ENCODE measurements around the gene FOXP1.

FOXP1 gene

DNA sequence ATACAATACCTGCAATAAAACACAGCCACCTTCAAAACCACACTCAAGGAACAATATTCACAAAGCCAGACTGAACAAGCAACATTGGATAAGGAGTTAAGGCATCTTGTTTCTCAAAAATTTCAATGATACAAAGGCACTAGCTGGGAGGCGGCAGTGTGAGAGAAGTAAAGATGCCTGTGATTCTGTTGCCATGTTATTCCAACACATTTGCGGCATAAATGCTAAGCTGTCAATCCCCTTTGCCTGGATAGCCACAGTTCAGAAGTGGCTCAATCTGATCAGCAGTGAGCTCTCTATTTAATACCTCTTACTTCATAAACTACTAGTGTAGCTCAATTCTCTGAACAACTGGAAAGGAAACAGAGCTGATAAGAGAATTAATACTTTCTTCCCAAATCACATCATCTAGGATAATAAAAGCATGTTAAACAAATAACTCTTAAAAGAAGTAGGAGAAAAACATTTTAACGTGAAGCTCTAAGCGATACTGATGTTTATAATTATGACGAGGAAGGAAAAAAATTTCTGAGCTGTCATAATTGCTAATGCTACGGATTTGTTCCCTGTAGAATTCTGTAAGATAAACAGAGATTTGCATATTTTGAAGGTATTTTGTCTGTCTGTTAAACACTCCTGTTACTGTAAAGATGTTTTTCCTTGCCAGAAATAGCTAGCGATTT lies 358.4 kb downstream of the FOXP1 start:
- Histone ChIP-seq H3K9me3 (ENCODE audit: control insufficient read depth, low read length) (no peaks in the 10 kb centered on the region), H3K27me3 (ENCODE audit: control insufficient read depth, insufficient read depth, low read length) (no peaks in the 10 kb centered on the region), H3K36me3 (ENCODE audit: control insufficient read depth, insufficient read depth, low read length) (no peaks in the 10 kb centered on the region), H3K9ac (ENCODE audit: low read length) (no peak overlapping the region), H3K4me3 (ENCODE audit: low read length) (no peak overlapping the region), H3K4me1 (ENCODE audit: control insufficient read depth, insufficient read depth, low read length) (peaks cover 10% of the 10 kb centered on the region)

DNA sequence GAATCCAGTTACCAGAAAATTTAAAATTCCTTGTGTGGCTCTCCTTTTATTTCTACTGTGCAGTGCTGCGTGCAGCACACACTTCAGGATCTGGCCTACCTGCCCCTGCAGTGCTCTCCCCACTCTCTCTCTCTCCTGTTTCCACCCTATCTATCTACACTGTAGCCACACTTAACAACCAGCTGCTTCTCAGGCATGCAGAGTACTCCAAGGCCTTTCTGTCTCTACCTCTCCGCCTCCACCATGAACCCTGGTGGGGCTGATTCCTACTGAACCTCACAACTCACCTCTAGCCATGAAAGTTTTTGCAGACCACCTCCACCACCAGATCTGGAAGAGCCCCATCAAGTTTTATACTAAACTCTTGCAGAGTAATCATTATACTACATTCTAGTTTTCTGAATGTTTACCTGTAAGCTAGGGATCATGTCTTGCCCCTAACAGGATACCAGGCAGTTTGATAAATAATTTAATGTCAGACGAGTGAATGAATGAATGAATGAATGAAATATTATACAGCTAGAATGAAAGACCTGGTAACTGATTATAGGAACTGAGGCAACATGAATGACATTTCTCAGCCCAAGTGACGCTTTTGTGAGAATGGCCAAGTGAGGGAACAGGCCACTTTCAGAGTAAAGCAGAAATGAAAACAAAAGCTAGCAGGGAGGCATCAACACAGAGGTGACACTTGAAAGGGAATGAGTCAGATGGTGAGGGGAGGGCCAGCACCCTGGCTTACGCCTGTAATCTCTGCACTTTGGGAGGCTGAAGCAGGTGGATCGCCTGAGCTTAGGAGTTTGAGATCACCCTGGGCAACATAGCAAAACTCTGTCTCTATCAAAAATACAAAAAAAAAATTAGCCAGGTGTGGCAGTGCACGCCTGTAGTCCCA lies 363.5 kb downstream of the FOXP1 start:
- no peak overlapping the region for H3K4me3 ChIP-seq (ENCODE audit: low read length)
- no peaks in the 10 kb centered on the region for H3K36me3 ChIP-seq (ENCODE audit: control insufficient read depth, insufficient read depth, low read length)
- no peaks in the 10 kb centered on the region for H3K9me3 ChIP-seq (ENCODE audit: control insufficient read depth, low read length)
- H3K4me1 ChIP-seq (ENCODE audit: control insufficient read depth, insufficient read depth, low read length) = no peaks in the 10 kb centered on the region
- no peaks in the 10 kb centered on the region for H3K27me3 ChIP-seq (ENCODE audit: control insufficient read depth, insufficient read depth, low read length)
- H3K9ac ChIP-seq (ENCODE audit: low read length) = no peak overlapping the region

DNA sequence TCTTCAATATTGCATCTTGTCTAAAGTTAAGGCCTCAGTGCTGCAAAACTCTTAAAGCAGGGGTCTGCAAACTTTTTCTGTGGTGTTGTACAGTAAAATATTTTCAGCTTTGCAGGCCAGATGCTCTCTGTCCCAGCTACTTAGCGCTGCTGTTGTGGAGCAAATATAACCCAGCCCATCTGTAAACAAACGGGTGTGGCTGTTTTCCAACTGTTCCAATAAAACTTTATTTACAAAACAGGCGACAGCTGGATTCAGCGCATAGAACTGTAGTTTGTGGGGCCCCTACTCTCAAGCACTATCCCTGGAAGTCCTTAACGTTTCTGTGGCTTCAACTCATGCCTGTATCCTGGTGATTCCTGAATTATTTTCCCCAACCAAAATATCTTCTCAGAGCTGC lies 365.0 kb downstream of the FOXP1 start:
- Histone ChIP-seq H3K9me3 (ENCODE audit: control insufficient read depth, low read length) (no peaks in the 10 kb centered on the region), H3K36me3 (ENCODE audit: control insufficient read depth, insufficient read depth, low read length) (no peaks in the 10 kb centered on the region), H3K9ac (ENCODE audit: low read length) (no peak overlapping the region), H3K27me3 (ENCODE audit: control insufficient read depth, insufficient read depth, low read length) (no peaks in the 10 kb centered on the region), H3K4me3 (ENCODE audit: low read length) (no peak overlapping the region), H3K4me1 (ENCODE audit: control insufficient read depth, insufficient read depth, low read length) (no peaks in the 10 kb centered on the region)

DNA sequence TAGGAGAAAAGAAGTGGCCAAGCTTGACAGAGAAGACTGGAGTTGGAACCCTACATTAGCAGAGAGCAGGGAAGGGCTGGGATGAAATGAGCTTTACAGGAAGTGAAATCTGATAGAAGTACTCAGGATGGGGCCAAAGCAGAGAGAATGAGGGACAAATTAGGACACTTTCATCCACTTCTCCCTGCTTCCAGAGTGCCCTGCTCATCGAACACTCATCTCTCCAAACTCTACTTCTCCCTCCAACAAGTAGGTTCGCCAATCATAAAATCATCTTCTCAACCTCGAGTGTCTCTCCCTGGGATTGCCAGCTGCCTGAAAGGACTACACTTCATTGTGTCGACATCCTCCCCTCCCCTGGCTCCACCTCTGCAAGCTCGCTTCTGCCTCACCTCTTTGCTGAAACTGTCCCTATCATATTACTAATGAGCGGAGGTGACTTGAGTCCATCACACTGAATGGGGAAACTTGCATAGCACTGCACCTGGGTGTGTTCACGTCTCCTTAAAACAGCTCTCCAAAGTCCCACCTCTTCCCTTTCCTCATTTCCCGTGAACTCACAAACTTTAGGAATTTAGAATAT lies 365.8 kb downstream of the FOXP1 start:
- Histone ChIP-seq H3K9me3 (ENCODE audit: control insufficient read depth, low read length) (no peaks in the 10 kb centered on the region), H3K9ac (ENCODE audit: low read length) (no peak overlapping the region), H3K4me3 (ENCODE audit: low read length) (no peak overlapping the region), H3K36me3 (ENCODE audit: control insufficient read depth, insufficient read depth, low read length) (no peaks in the 10 kb centered on the region), H3K4me1 (ENCODE audit: control insufficient read depth, insufficient read depth, low read length) (no peaks in the 10 kb centered on the region), H3K27me3 (ENCODE audit: control insufficient read depth, insufficient read depth, low read length) (no peaks in the 10 kb centered on the region)

DNA sequence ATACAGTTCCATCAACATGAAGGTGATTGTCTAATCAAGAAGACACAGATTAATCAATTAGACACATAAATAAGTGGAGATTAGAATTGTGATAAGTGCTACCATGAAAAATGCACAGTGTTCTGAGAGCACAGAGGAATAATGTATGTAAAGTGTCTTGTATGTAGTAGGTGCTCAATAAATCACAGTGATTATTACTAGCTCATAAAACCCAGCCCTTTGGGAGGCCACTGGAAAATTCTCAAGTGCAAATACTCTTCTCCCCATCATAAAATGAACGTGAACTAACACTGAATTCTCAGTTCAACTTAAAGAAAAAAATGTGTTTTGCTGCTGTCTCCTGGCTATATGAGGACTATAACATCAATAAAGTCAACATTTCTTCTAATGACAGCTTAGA lies 368.2 kb downstream of the FOXP1 start:
- H3K4me3 ChIP-seq (ENCODE audit: low read length) = no peak overlapping the region
- H3K4me1 ChIP-seq (ENCODE audit: control insufficient read depth, insufficient read depth, low read length) = peaks cover 3% of the 10 kb centered on the region
- H3K9ac ChIP-seq (ENCODE audit: low read length) = no peak overlapping the region
- no peaks in the 10 kb centered on the region for H3K9me3 ChIP-seq (ENCODE audit: control insufficient read depth, low read length)
- no peaks in the 10 kb centered on the region for H3K27me3 ChIP-seq (ENCODE audit: control insufficient read depth, insufficient read depth, low read length)
- no peaks in the 10 kb centered on the region for H3K36me3 ChIP-seq (ENCODE audit: control insufficient read depth, insufficient read depth, low read length)

DNA sequence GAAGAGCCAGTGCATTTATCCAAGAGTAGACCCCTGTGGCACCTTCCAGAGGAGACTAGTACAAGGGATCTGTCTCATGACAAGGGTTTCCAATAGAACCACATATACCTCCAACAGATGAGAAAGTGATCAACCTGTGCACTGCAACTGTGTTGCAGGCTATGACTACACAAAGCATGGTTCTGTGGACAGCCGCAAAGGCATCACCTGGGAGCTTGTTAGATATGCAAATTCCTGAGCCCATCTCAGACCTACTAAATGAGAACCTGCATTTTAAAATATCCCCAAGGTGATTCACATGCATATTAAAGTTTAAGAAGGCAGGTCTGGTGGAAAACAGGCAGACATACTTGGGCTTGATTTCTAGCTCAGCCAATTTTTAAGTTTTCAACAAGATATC lies 368.7 kb downstream of the FOXP1 start:
- no peak overlapping the region for H3K4me3 ChIP-seq (ENCODE audit: low read length)
- no peaks in the 10 kb centered on the region for H3K9me3 ChIP-seq (ENCODE audit: control insufficient read depth, low read length)
- H3K9ac ChIP-seq (ENCODE audit: low read length) = no peak overlapping the region
- no peaks in the 10 kb centered on the region for H3K27me3 ChIP-seq (ENCODE audit: control insufficient read depth, insufficient read depth, low read length)
- H3K4me1 ChIP-seq (ENCODE audit: control insufficient read depth, insufficient read depth, low read length) = peaks cover 9% of the 10 kb centered on the region
- no peaks in the 10 kb centered on the region for H3K36me3 ChIP-seq (ENCODE audit: control insufficient read depth, insufficient read depth, low read length)

DNA sequence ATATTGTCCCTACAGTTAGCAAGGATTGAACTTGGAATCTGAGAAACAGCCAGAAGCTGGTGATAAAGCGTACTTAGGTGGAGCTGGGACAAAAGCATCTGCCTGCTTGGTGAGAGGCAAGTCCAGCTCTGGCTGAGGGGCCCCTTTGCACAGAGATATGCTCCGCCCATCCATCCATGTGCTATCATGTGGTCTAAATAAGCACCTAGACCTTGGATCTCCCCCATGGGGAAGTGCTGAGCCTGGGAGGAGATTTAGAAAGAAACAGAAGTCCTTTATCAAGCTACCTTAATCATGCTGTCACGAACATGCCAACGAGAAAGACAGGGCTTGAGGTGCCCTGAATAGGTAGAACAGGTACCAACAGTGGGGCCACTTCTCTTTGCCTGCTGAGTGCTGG lies 369.5 kb downstream of the FOXP1 start:
- no peak overlapping the region for H3K4me3 ChIP-seq (ENCODE audit: low read length)
- peaks cover 17% of the 10 kb centered on the region for H3K4me1 ChIP-seq (ENCODE audit: control insufficient read depth, insufficient read depth, low read length)
- H3K27me3 ChIP-seq (ENCODE audit: control insufficient read depth, insufficient read depth, low read length) = no peaks in the 10 kb centered on the region
- H3K9me3 ChIP-seq (ENCODE audit: control insufficient read depth, low read length) = no peaks in the 10 kb centered on the region
- H3K9ac ChIP-seq (ENCODE audit: low read length) = no peak overlapping the region
- H3K36me3 ChIP-seq (ENCODE audit: control insufficient read depth, insufficient read depth, low read length) = no peaks in the 10 kb centered on the region

DNA sequence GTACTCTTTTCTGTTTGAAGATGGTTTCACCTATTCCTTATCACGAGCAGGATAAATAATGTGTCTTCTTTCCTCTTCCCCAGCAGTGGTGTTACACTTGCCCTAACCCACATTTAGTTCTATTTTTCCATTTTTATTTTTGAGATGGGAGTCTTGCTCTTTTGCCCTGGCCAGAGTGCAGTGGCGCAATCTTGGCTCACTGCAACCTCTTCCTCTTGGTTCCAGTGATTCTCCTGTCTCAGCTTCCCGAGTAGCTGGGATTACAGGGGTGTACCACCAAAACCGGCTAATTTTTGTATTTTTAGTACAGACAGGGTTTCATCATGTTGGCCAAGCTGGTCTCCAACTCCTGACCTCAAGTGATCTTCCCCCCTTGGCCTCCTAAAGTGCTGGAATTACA lies 372.4 kb downstream of the FOXP1 start:
- Histone ChIP-seq H3K36me3 (ENCODE audit: control insufficient read depth, insufficient read depth, low read length) (no peaks in the 10 kb centered on the region), H3K4me3 (ENCODE audit: low read length) (no peak overlapping the region), H3K4me1 (ENCODE audit: control insufficient read depth, insufficient read depth, low read length) (peaks cover 39% of the 10 kb centered on the region), H3K9me3 (ENCODE audit: control insufficient read depth, low read length) (no peaks in the 10 kb centered on the region), H3K27me3 (ENCODE audit: control insufficient read depth, insufficient read depth, low read length) (no peaks in the 10 kb centered on the region), H3K9ac (ENCODE audit: low read length) (no peak overlapping the region)

DNA sequence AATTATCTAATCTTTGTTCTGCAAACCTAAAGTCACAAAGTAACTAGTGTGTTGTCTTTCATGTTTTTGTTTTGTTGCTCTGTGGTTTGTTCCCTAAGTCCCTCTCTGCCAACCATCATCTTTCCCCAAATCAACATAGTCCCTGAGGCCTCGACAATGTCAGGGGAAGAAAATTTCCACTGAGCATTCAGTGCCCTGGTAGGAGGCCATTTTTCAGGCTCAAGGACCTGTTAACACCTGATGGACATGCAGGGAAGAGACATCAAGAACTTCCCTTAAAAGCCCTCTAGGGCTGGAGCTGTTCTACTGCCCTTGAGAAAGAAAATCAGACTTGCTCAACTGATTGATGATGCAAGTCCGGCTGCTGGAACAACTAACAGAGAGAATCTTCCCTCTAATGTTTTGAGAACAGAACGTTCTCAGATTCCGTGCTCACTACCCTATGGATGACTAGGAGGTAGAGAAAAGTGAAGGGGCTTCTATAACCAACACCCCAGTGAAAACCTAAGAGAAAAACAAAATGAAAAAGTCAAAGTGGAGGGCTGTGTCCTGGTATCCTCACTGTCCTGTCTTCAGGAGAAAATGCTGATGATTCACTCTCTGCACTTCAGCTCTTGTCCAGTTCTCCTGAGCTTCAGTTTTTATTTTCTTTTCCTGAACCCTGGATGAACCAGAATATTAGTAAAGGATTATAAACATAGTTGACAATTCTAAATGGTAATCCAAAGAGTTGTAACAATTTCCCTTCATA lies 373.1 kb downstream of the FOXP1 start:
- Histone ChIP-seq H3K4me3 (ENCODE audit: low read length) (no peak overlapping the region), H3K27me3 (ENCODE audit: control insufficient read depth, insufficient read depth, low read length) (no peaks in the 10 kb centered on the region), H3K4me1 (ENCODE audit: control insufficient read depth, insufficient read depth, low read length) (peaks cover 39% of the 10 kb centered on the region), H3K36me3 (ENCODE audit: control insufficient read depth, insufficient read depth, low read length) (no peaks in the 10 kb centered on the region), H3K9me3 (ENCODE audit: control insufficient read depth, low read length) (no peaks in the 10 kb centered on the region), H3K9ac (ENCODE audit: low read length) (no peak overlapping the region)

DNA sequence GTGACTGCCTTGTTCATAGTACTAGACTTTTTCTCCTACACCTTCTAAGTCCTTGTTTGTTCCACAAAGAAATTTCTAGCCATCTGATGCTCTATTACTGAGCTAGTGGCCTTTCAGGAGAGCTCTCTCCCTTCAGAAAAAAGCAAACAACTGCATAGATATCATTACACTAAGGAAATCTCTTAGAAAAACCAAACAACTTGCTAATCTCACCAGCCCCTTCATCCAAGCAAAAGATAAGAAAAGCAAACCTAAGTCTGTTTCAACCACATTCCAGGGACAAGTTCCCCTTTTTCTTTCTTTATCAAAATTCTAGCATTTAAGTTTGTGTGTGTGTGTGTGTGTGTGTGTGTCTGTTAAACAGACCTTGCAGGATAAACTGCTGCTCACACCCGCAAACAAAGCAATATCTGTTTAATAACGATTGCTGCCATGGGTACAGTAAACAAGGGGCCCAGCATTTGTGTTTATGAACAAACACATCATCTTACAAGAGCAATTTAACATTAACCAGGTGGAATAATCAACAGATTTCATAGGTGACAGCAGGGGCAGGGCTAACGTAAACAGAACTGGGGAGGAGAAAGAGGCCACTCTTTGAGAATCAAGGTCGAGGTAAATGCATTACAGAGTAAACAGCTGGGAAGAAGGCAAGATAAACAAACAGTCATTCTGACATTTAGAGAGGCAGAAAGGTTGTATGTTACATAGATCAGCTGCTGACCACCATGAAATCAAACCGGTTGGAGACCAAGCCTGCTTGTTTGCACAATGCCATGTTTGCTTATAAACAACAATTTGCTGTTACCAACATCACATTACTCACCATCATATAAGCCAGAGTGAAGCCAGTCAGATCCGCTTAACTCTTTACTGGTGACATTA lies 375.1 kb downstream of the FOXP1 start:
- Histone ChIP-seq H3K36me3 (ENCODE audit: control insufficient read depth, insufficient read depth, low read length) (no peaks in the 10 kb centered on the region), H3K4me3 (ENCODE audit: low read length) (no peak overlapping the region), H3K4me1 (ENCODE audit: control insufficient read depth, insufficient read depth, low read length) (peaks cover 39% of the 10 kb centered on the region), H3K27me3 (ENCODE audit: control insufficient read depth, insufficient read depth, low read length) (no peaks in the 10 kb centered on the region), H3K9me3 (ENCODE audit: control insufficient read depth, low read length) (no peaks in the 10 kb centered on the region), H3K9ac (ENCODE audit: low read length) (peak overlapping the region; percentile 0)

DNA sequence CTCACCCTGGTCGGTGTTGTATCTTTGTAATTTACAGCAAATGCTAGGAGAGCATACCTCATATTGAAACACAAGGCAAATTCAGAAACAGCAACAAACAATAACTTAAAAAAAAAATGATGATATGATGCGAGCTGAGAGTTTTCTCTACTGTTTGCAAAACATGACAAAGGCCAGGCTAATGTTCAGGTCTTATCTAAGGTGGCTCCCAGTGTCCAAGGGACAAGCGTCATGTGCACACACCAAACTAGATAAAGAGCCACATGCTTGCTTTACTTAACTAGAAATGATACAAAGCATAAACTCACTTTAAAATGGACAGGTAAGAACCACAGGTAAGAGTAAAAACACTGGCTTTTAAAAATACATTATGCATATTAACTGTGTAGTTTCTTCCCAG lies 375.9 kb downstream of the FOXP1 start:
- H3K4me3 ChIP-seq (ENCODE audit: low read length) = no peak overlapping the region
- no peaks in the 10 kb centered on the region for H3K36me3 ChIP-seq (ENCODE audit: control insufficient read depth, insufficient read depth, low read length)
- peak overlapping the region; percentile 0 for H3K9ac ChIP-seq (ENCODE audit: low read length)
- no peaks in the 10 kb centered on the region for H3K27me3 ChIP-seq (ENCODE audit: control insufficient read depth, insufficient read depth, low read length)
- no peaks in the 10 kb centered on the region for H3K9me3 ChIP-seq (ENCODE audit: control insufficient read depth, low read length)
- H3K4me1 ChIP-seq (ENCODE audit: control insufficient read depth, insufficient read depth, low read length) = peaks cover 47% of the 10 kb centered on the region
